GM19023 (cell line): ENCODE data around the gene GLI1.
"Not testable (repeated sequence)": the region's sequence is repeated elsewhere in the genome, so short reads cannot be mapped to it uniquely, and the experiment has no call there.

Experiments
- ATAC-seq: cut with Tn5 transposase; IDR thresholded peaks from one replicate; pipeline ENCODE4 v1.9.1; 2021; ENCODE audit warnings: mild to moderate bottlenecking, moderate library complexity; ENCODE audit not compliant: unreplicated experiment

Gene GLI1

DNA sequence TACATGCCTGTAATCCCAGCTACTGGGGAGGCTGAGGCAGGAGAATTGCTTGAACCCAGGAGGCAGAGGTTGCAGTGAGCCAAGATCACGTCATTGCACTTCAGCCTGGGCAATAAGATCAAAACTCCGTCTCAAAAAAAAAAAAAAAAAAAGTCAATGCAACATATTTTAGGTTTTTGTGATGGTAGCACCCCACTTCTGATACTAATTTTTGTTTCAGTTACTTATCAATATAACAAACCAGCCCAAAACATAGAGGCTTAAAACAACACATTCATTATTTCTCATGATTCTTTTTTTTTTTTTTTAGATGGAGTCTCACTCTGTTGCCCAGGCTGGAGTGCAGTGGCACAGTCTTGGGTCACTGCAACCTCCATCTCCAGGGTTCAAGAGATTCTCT, 18.2 kb upstream of the GLI1 start:
- not testable (repeated sequence) for ATAC-seq

DNA sequence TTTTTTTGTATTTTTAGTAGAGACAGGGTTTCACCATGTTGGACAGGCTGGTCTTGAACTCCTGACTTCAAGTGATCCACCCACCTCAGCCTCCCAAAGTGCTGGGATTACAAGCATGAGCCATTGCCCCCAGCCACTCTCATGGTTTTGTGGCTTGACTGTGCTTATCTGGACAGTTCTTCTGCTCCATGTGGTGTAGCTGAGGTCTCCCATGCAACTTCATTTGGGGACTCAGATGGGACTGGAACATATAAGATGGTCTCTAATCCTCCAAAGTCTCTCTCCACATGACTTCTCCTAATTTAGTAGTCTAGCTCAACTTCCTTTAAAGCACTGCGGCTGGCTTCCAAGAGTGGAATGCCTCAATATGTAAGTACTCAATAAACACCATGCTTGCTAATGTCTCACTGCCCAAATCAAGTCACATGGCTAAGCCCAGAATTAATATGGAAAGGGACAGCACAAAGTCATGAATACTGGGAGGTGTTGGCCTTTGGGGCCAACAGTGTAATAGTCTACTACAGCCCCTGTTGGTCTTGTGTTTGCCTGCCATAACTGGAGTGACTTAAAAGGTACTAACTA, 17.6 kb upstream of the GLI1 start:
- ATAC-seq, result no peak

DNA sequence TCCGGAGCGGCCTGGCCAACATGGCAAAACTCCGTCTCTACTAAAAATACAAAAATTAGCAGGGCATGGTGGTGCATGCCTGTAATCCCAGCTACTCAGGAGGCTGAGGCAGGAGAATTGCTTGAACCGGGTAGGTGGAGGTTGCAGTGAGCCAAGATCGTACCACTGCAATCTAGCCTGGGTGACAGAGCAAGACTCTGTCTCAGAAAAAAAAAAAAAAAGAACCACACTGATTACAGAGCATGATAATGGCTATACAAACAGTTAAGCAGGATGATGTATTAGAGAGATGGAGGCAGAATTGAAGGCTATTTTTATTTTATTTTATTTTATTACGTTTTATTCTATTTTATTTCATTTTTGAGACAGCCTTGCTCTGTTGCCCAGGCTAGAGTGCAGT, 15.2 kb upstream of the GLI1 start:
- not testable (repeated sequence) for ATAC-seq

DNA sequence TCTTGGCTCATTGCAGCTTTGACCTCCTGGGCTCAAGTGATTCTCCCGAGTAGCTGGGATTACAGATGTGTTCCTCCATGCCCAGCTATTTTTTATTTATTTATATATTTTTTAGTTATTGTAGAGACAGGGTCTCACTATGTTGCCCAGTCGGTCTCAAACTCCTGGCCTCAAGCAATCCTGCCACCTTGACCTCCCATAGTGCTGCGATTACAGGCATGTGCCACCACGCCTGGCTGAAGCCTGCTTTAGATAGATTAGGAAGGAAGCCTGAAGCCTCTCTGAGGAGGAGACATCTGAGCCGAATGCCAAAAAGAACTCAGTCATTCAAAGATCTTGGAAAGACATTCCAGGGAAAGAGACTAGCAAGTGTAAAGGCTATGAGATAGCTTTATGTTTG, 14.8 kb upstream of the GLI1 start:
- ATAC-seq, result no peak

DNA sequence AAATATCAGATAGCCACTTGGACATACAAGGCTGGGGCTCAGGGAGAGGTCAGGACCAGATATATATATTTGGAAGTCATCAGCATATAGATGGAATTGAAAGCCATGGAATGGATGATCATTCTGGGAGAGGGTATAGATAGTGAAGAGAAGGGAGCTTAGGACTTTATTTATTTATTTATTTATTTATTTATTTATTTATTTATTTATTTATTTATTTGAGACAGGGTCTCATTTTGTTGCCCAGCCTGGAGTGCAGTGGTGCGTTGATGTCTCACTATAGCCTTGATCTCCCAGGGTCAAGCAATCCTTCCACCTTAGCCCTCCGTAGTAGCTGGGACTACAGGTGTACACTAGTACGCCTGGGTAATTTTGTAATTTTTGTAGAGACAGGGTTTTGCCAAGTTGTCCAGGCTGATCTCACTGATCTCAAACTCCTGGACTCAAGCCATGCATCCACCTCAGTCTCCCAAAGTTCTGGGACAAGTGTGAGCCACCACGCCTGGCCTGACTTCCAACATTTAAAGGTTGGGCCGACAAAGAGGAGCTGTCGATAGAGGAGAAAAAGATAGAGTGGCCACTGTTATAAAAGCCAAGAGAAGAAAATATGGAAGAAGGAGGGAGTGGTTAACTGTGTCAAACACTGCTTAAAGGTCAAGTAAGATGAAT, 13.2 kb upstream of the GLI1 start:
- no peak for ATAC-seq

DNA sequence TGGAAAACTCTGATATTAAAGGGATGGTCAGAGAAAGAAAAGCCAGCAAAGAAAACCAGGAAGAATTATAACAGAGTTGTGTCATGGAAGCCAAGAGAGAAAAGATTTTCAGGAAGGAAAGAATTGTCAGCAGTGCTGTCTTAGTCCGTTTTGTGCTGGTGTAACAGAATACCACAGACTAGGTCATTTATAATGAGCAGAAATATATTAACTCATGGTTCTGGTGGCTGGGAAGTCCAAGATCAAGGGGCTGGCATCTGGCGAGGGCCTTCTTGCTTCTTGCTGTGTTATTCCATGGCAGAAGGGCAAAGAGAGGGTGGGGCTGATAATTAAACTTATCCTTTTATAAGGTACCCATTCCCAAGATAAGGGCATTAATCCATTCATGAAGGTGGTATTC, 10.9 kb upstream of the GLI1 start:
- no peak for ATAC-seq

DNA sequence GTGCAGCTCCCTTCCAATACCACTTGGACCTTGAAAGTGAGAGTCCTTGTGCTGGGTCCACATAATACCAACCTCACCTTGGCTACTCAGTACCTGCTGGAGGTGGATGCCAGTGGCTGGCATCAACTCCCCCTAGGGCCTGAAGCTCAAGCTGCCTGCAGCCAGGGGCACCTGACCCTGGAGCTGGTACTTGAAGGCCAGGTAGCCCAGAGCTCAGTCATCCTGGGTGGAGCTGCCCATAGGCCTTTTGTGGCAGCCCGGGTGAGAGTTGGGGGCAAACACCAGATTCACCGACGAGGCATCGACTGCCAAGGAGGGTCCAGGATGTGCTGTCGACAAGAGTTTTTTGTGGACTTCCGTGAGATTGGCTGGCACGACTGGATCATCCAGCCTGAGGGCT, 10.2 kb upstream of the GLI1 start:
- ATAC-seq, result no peak

DNA sequence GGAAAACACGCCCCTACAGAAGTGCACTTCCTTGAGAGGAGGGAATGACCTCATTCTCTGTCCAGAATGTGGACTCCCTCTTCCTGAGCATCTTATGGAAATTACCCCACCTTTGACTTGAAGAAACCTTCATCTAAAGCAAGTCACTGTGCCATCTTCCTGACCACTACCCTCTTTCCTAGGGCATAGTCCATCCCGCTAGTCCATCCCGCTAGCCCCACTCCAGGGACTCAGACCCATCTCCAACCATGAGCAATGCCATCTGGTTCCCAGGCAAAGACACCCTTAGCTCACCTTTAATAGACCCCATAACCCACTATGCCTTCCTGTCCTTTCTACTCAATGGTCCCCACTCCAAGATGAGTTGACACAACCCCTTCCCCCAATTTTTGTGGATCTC, 9.5 kb upstream of the GLI1 start:
- no peak for ATAC-seq

DNA sequence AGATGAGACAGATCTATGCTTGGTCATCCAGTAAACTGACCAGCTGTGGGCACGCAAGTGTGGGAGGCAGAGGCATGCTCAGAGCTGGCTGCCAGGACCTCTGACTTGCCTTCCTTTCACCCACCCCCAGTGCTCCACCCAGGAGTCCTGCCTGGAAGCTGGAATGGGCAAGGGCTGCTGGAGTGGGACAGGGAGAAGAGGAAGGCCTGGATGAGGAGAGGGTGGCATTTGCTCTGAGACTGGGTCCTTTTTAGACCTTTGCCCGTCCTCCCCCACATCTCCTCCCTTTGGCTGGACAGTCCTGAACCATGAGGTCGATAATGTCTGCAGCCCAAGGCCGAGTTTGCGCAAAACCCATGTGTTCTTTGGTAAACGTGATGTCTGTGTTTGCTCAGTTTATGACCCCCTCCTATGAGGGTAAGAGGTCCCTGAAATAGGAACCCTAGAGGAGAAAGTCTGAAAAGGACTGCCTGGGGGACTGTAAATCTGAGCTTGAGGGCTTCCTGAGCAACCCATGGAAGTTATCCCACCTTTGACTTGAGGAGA, 8.3 kb upstream of the GLI1 start:
- ATAC-seq, result no peak

DNA sequence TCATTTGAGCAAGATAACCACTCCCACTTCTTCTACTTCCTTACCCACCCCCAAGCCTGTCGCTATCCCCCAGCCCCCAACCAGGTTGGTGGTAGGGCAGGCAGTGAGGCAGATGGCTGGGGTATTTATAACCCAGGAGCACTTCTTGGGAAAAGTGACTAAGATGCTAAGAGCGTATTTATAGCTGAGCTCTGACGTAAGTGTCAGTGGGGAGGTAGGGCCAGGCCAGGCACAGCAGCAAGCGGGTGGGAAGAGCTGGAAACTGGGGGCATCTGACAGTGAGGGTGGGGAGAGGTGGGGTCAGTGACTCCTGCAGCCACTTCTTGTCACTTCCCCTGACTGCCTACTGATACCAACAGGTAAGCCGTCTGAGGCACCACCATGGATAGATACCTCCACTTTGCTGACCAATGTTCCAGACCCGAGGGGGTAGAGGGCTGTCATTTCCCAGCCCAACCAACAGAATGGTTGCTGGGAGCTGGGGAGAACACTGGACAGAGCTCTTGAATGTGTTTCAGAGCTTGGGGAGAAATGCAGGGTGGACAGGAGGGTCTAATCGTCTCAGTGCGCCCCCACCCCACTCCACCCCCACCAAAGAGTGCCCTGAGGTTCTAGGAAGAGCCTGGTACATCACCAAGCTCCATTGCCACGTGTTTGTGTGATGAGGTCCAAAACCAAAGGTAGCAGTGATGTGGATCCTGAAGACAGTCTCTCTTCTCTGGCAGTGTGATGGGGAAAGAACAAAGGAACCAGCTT, 7.2 kb upstream of the GLI1 start:
- no peak for ATAC-seq

DNA sequence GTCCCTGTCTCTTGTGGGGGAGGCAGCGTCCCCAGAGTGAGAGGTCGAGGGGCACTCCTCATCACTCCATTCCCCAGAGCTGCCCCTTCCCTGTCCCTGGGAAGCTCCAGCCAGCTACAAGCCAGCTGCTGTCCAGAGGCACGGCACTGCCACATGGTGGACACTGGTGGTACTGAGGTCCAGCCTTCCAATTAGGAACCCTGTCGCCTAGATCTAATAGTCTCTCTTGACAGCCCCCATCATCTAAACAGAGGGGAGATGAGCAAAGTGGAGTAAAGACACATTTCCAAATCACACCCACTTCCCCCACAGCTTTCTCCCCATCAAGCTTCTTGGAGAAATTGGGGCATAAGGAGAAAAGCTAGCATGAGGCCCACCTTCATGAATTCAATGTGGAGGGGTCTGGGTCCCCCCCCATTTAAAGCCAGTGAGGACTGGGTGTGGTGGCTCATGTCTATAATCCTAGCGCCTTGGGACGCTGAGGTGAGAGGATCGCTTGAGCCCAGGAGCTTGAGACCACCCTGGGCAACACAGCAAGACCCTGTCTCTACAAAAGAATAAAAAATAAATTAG, 6.6 kb upstream of the GLI1 start:
- no peak for ATAC-seq

DNA sequence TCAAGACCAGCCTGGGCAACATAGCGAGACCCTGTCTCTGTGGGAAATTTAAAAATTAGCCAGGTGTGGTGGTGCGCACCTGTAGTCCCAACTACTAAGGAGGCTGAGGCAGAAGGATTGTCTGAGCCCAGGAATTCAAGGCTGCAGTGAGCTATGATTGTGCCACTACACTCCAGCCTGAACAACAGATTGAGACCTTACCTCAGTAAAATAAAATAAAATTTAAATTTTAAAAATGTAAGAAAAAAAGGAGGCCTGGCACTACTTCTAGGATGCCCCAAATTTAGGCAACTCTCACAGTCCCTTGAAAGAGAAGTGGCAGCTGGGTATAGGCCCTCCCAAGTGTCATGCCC, 5.4 kb upstream of the GLI1 start:
- no peak for ATAC-seq

DNA sequence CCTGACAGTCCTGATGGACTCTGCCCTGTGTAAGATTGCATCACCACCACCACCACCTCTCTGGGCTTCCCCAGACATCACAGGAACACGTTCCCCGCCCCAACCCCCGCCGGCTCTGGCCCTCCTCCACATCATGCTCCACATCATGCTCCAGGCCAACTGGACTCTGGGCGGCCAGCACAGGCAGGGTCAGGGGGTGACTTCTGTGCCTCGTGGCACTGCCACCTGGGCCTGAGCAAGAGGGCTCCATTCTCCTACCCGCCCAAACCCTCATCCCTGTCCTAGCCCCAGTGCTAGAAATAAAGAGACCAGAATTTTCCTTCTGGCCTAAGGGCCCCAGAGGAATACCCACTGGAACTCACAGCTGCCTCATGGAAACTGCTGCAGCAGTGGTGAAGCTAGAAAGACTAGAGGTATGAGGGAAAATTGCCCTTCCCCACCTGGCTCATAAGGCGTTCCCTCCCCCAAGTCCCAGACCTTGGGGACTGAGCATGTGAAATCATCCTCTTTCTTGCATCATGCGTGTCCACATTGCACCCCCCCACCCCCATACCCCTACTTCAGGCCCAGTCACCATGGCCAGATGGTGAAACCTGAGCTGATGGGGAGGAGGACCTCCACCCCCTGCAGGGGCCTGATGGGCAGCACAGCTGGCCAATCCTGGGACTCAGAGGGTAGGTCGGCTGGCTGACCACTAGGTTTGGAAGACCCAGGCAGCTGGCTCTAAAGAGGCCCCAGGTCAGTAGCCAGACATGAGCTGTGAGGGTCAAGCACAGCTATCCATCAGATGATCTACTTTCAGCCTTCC, 4.8 kb upstream of the GLI1 start, which contains the start of gene INHBE:
INHBE (plus strand) TSS at position 742 of the 808 bp plus-strand sequence. CDS start 230 bp downstream, outside the sequence.
- ATAC-seq, result no peak

DNA sequence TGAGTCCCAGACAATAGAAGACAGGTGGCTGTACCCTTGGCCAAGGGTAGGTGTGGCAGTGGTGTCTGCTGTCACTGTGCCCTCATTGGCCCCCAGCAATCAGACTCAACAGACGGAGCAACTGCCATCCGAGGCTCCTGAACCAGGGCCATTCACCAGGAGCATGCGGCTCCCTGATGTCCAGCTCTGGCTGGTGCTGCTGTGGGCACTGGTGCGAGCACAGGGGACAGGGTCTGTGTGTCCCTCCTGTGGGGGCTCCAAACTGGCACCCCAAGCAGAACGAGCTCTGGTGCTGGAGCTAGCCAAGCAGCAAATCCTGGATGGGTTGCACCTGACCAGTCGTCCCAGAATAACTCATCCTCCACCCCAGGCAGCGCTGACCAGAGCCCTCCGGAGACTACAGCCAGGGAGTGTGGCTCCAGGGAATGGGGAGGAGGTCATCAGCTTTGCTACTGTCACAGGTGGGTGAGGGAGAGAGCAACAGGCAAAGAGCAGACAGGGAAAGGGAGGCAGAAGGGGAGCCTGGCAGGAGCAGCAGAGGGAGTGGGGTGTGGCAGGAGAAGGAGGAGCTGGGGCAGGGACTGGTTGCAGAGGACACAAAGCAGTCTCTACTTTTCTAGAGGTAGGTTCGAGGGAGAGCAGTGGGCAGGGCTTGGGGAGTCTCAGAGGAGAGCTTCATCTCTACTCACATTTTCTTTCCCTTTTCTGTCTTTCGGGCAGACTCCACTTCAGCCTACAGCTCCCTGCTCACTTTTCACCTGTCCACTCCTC, 4.0 kb upstream of the GLI1 start:
- ATAC-seq, result no peak

DNA sequence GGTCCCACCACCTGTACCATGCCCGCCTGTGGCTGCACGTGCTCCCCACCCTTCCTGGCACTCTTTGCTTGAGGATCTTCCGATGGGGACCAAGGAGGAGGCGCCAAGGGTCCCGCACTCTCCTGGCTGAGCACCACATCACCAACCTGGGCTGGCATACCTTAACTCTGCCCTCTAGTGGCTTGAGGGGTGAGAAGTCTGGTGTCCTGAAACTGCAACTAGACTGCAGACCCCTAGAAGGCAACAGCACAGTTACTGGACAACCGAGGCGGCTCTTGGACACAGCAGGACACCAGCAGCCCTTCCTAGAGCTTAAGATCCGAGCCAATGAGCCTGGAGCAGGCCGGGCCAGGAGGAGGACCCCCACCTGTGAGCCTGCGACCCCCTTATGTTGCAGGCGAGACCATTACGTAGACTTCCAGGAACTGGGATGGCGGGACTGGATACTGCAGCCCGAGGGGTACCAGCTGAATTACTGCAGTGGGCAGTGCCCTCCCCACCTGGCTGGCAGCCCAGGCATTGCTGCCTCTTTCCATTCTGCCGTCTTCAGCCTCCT, 3.4 kb upstream of the GLI1 start:
- ATAC-seq, result no peak

DNA sequence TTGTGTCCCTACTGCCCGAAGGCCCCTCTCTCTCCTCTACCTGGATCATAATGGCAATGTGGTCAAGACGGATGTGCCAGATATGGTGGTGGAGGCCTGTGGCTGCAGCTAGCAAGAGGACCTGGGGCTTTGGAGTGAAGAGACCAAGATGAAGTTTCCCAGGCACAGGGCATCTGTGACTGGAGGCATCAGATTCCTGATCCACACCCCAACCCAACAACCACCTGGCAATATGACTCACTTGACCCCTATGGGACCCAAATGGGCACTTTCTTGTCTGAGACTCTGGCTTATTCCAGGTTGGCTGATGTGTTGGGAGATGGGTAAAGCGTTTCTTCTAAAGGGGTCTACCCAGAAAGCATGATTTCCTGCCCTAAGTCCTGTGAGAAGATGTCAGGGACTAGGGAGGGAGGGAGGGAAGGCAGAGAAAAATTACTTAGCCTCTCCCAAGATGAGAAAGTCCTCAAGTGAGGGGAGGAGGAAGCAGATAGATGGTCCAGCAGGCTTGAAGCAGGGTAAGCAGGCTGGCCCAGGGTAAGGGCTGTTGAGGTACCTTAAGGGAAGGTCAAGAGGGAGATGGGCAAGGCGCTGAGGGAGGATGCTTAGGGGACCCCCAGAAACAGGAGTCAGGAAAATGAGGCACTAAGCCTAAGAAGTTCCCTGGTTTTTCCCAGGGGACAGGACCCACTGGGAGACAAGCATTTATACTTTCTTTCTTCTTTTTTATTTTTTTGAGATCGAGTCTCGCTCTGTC, 2.7 kb upstream of the GLI1 start:
- ATAC-seq, result no peak

DNA sequence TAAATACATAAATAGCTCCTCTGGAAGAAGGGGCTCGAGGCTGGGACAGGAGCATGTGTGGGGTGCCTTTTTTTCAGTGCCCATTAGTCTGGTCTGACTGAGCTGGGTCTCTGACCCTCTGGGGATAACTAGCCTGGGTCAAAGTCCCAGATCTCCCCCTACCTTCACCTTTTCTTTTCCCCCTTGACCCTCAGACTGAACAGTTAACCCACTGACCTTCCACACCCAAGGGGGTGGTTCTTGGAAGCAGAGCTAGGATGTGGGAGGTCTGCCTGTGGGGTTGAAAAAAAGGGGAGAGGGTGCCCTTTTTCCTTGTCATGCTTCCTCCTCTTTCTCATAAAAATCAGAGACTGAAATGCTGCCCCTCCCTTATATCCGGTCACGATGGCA, 925 bp upstream of the GLI1 start:
- no peak for ATAC-seq

DNA sequence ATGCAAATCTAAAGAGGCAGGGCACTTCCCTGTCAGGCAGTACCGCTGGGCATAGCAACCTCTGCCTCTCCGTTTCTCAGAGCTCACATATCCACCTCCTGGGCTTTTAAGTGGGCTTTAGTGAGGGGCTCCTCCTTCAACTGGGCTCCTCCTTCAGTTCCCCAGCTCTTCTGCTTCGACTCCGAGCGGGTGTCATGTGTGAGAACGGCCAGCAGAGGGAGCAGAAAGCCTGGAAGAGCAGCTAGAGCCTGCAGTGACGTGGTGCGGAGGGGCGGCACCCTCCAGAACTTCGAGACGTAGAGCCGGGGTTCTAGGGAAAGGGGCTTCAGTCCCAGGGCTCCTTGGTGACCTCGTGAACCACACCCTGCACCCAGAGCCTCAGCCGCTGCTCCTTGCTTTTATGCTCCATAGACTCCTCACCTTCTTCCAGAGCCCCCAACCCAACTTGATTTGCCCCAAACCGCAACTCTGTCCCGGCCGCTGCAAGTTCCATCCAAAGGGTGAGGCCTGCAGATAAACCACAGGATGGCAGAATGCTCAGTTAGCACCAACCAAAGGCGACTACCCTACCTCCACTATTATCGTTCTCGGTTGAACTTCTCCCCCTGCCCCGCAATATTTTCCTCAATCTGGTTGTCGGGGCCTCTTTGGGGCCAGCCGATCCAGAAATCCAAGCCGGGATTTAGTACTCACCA, 383 bp upstream of the GLI1 start:
- peak; percentile 52 for ATAC-seq

DNA sequence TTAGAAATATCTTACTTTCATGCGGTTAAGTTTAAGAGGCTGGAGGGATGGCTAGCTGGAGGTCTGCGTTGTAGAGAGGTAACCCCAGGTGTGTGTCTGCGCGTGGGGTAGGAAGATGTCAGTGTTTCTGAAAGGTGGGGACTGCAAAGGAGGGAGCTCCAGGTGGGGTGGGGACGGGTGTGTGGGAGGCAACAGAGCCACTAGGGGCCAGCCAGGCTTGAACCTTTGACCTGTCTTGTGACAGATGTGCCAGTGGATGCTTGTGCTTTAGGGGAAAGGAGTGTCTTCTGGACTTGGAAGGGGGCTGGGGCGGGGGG, 841 bp downstream of the GLI1 start:
- ATAC-seq, result no peak
